ENCODE data around the gene CELF1.

The CELF1 gene

GRCh38 chr11:47578524-47579494 lies 25.9 kb upstream of the CELF1 start, which contains the start of the genes KBTBD4 and NDUFS3:
KBTBD4 (minus strand) TSS chr11:47578970; CDS start chr11:47578951, 19 bp downstream.
NDUFS3 (plus strand) TSS chr11:47579074; CDS start chr11:47579092, 18 bp downstream.
- peak within 1 kb of the TSS; percentile 52 for H2AFZ ChIP-seq (ENCODE audit: low read length)
- H3K4me3 ChIP-seq (ENCODE audit: low read length) = peak within 1 kb of the TSS; percentile 93
- no peaks in the 10 kb centered on the region for H3F3A ChIP-seq (ENCODE audit: insufficient read depth, low read length)
- H3K4me1 ChIP-seq (ENCODE audit: low read length) = peaks cover 16% of the 10 kb centered on the region
- peaks cover 69% of the 10 kb centered on the region for H3K79me2 ChIP-seq (ENCODE audit: low read length)
- peak within 1 kb of the TSS; percentile 79 for H3K27ac ChIP-seq (ENCODE audit: low read length)
- H3K36me3 ChIP-seq (replicated peaks; ENCODE audit: insufficient read depth, low read length) = peaks cover 18% of the 10 kb centered on the region; the same call in 1 of the 2 replicates
- no peaks in the 10 kb centered on the region for H3K9me2 ChIP-seq (replicated peaks; ENCODE audit: insufficient read depth, low read length)
- peak; percentile 87 for DNase-seq
- no peaks in the 10 kb centered on the region for H4K20me1 ChIP-seq (ENCODE audit: insufficient read depth, low read length)
- TF ChIP-seq EZH2 (optimal IDR thresholded peaks at IDR 0.05; ENCODE audit: low read depth, low read length) (no peak), EZH2phosphoT487 (IDR thresholded peaks at IDR 0.05; ENCODE audit: low read length) (no peak), CTCF (IDR thresholded peaks at IDR 0.05; ENCODE audit: low read length) (no peak)
- peak within 1 kb of the TSS; percentile 80 for H3K9ac ChIP-seq (ENCODE audit: low read length)
- H3K9me3 ChIP-seq (replicated peaks; ENCODE audit: insufficient read depth, low read length) = no peaks in the 10 kb centered on the region
- no peaks in the 10 kb centered on the region for H3K27me3 ChIP-seq (replicated peaks; ENCODE audit: insufficient read depth, low read length)
- peak within 1 kb of the TSS; percentile 68 for H3K4me2 ChIP-seq (ENCODE audit: low read depth, low read length)

GRCh38 chr11:47577460-47578041 lies 24.6 kb upstream of the CELF1 start:
- Histone ChIP-seq H3K9me3 (replicated peaks; ENCODE audit: insufficient read depth, low read length) (no peaks in the 10 kb centered on the region), H3K79me2 (ENCODE audit: low read length) (peaks cover 80% of the 10 kb centered on the region), H3K9ac (ENCODE audit: low read length) (no peak overlapping the region; the same call in 1 of the 2 replicates), H3K27ac (ENCODE audit: low read length) (no peak overlapping the region; the same call in 1 of the 2 replicates), H3K4me2 (ENCODE audit: low read depth, low read length) (peak overlapping the region; percentile 68), H2AFZ (ENCODE audit: low read length) (no peak overlapping the region), H3K4me3 (ENCODE audit: low read length) (peak overlapping the region; percentile 93), H4K20me1 (ENCODE audit: insufficient read depth, low read length) (no peaks in the 10 kb centered on the region), H3K9me2 (replicated peaks; ENCODE audit: insufficient read depth, low read length) (no peaks in the 10 kb centered on the region), H3K27me3 (replicated peaks; ENCODE audit: insufficient read depth, low read length) (no peaks in the 10 kb centered on the region), H3K36me3 (replicated peaks; ENCODE audit: insufficient read depth, low read length) (peaks cover 18% of the 10 kb centered on the region; the same call in 1 of the 2 replicates), H3F3A (ENCODE audit: insufficient read depth, low read length) (no peaks in the 10 kb centered on the region), H3K4me1 (ENCODE audit: low read length) (peaks cover 16% of the 10 kb centered on the region)
- TF ChIP-seq CTCF (IDR thresholded peaks at IDR 0.05; ENCODE audit: low read length) = no peak
- no peak for TF ChIP-seq EZH2 (optimal IDR thresholded peaks at IDR 0.05; ENCODE audit: low read depth, low read length)
- no peak for TF ChIP-seq EZH2phosphoT487 (IDR thresholded peaks at IDR 0.05; ENCODE audit: low read length)
- DNase-seq = no peak

- no peak for DNase-seq
- peaks cover 10% of the 10 kb centered on the region for H3K4me1 ChIP-seq (ENCODE audit: low read length)
- H3K4me3 ChIP-seq (ENCODE audit: low read length) = no peak overlapping the region
- H3K27me3 ChIP-seq (replicated peaks; ENCODE audit: insufficient read depth, low read length) = no peaks in the 10 kb centered on the region
- H3K4me2 ChIP-seq (ENCODE audit: low read depth, low read length) = no peak overlapping the region
- no peaks in the 10 kb centered on the region for H3K9me2 ChIP-seq (replicated peaks; ENCODE audit: insufficient read depth, low read length)
- H3K27ac ChIP-seq (ENCODE audit: low read length) = no peak overlapping the region
- H3K79me2 ChIP-seq (ENCODE audit: low read length) = peaks cover 76% of the 10 kb centered on the region
- no peaks in the 10 kb centered on the region for H3F3A ChIP-seq (ENCODE audit: insufficient read depth, low read length)
- no peak overlapping the region for H2AFZ ChIP-seq (ENCODE audit: low read length)
- no peaks in the 10 kb centered on the region for H3K9me3 ChIP-seq (replicated peaks; ENCODE audit: insufficient read depth, low read length)
- peaks cover 4% of the 10 kb centered on the region; the same call in 1 of the 2 replicates for H3K36me3 ChIP-seq (replicated peaks; ENCODE audit: insufficient read depth, low read length)
- TF ChIP-seq EZH2phosphoT487 (IDR thresholded peaks at IDR 0.05; ENCODE audit: low read length) (no peak), CTCF (IDR thresholded peaks at IDR 0.05; ENCODE audit: low read length) (no peak), EZH2 (optimal IDR thresholded peaks at IDR 0.05; ENCODE audit: low read depth, low read length) (no peak)
- no peak overlapping the region for H3K9ac ChIP-seq (ENCODE audit: low read length)
- no peaks in the 10 kb centered on the region for H4K20me1 ChIP-seq (ENCODE audit: insufficient read depth, low read length)
Measured at GRCh38 chr11:47573321-47573720, 20.4 kb upstream of the CELF1 start.

All from MM.1S (cell line).